CD14-positive monocyte (primary cell): Measurements from ENCODE around the gene RIMBP3C. TPM values are rescaled to one million over a fixed set of nuclear protein-coding genes. Genes with fewer than 3 reads are reported as not detected.

Source experiments
- DNase-seq, 3 donors: peaks; one replicate each; pipeline ENCODE4 v3.0.0-alpha.2; 2011 to 2022
- H2AFZ ChIP-seq: 2 replicates; pipeline ENCODE4 v1.6.0; 2012; ENCODE audit warnings: mild to moderate bottlenecking, low read depth, low read length, inconsistent platforms; ENCODE audit not compliant: insufficient read depth, poor library complexity, severe bottlenecking
- H3K27ac ChIP-seq, 2 donors: 1 replicate in 1 of 2; 2 replicates in 1 of 2; pipeline ENCODE4 v1.5.1; 2012 to 2013; ENCODE audit warnings: low read length in 2 of 2, control low read depth in 1 of 2, inconsistent platforms in 1 of 2, low read depth in 1 of 2, mild to moderate bottlenecking in 1 of 2
- H3K27me3 ChIP-seq, 2 donors: one replicate each; pipeline versions ENCODE4 v1.6.0 to v1.6.1; 2011 to 2013; ENCODE audit warnings: low read length in 2 of 2; ENCODE audit not compliant: control insufficient read depth in 2 of 2, insufficient read depth in 2 of 2
- H3K36me3 ChIP-seq, 2 donors: replicated peaks in 1 of 2; 1 replicate in 1 of 2; 2 replicates in 1 of 2; pipeline versions ENCODE4 v1.5.1 to v1.6.1; 2012 to 2013; ENCODE audit warnings: low read length in 2 of 2, control low read depth in 1 of 2, inconsistent platforms in 1 of 2, mild to moderate bottlenecking in 1 of 2; ENCODE audit not compliant: insufficient read depth in 2 of 2, control insufficient read depth in 1 of 2
- H3K4me1 ChIP-seq, 2 donors: 1 replicate in 1 of 2; 2 replicates in 1 of 2; pipeline versions ENCODE4 v1.5.1 to v1.6.1; 2012 to 2013; ENCODE audit warnings: low read length in 2 of 2, control low read depth in 1 of 2, inconsistent platforms in 1 of 2, mild to moderate bottlenecking in 1 of 2, moderate library complexity in 1 of 2; ENCODE audit not compliant: insufficient read depth in 2 of 2, control insufficient read depth in 1 of 2
- H3K4me2 ChIP-seq: replicated peaks from 2 replicates; pipeline ENCODE3; 2012; ENCODE audit warnings: low read length, moderate library complexity, mild to moderate bottlenecking; ENCODE audit not compliant: poor library complexity, severe bottlenecking; ENCODE audit errors: extremely low read depth
- H3K4me3 ChIP-seq, 3 experiments: fragments of 200-600 bp in 1 of 3; sonication (generic) in 1 of 3; replicated peaks in 1 of 3; 1 replicate in 2 of 3; 2 replicates in 1 of 3; pipeline ENCODE4 v1.5.1; 2011 to 2013; ENCODE audit warnings: low read length in 3 of 3, mild to moderate bottlenecking in 3 of 3, control low read depth in 2 of 3, low read depth in 2 of 3, inconsistent platforms in 1 of 3, moderate library complexity in 1 of 3
- H3K79me2 ChIP-seq: 2 replicates; pipeline ENCODE4 v1.6.0; 2012; ENCODE audit warnings: mild to moderate bottlenecking, control low read depth, inconsistent platforms, low read length, moderate library complexity; ENCODE audit not compliant: insufficient read depth
- H3K9ac ChIP-seq: 2 replicates; pipeline ENCODE4 v1.6.0; 2017; ENCODE audit warnings: low read length, mild to moderate bottlenecking; ENCODE audit not compliant: insufficient read depth, poor library complexity, severe bottlenecking
- H3K9me3 ChIP-seq, 2 donors: replicated peaks in 1 of 2; 1 replicate in 1 of 2; 2 replicates in 1 of 2; pipeline versions ENCODE4 v1.5.1 to v1.6.1; 2012 to 2013; ENCODE audit warnings: low read length in 2 of 2, control low read depth in 1 of 2; ENCODE audit not compliant: control insufficient read depth in 1 of 2, insufficient read depth in 1 of 2
- H4K20me1 ChIP-seq: 2 replicates; pipeline ENCODE4 v1.6.0; 2012; ENCODE audit warnings: mild to moderate bottlenecking, low read length, control low read depth, moderate library complexity; ENCODE audit not compliant: insufficient read depth
- H3K27ac Mint-ChIP-seq, 7 donors: one replicate each; pipeline ENCODE4 v1.8.0; 2020; ENCODE audit warnings: mild to moderate bottlenecking in 7 of 7, mixed read lengths in 7 of 7, moderate library complexity in 6 of 7, inconsistent platforms in 2 of 7
- H3K27me3 Mint-ChIP-seq, 3 donors: one replicate each; pipeline ENCODE4 v1.8.0; 2021 to 2022; ENCODE audit warnings: low read depth in 3 of 3, mild to moderate bottlenecking in 3 of 3, mixed read lengths in 3 of 3, moderate library complexity in 3 of 3, inconsistent platforms in 1 of 3
- H3K36me3 Mint-ChIP-seq, 2 donors: one replicate each; pipeline ENCODE4 v1.8.0; 2020; ENCODE audit warnings: mixed read lengths in 2 of 2, inconsistent platforms in 1 of 2, mild to moderate bottlenecking in 1 of 2
- H3K4me1 Mint-ChIP-seq: one replicate; pipeline ENCODE4 v1.8.0; 2020; ENCODE audit warnings: mild to moderate bottlenecking, mixed read lengths
- H3K4me3 Mint-ChIP-seq, 2 donors: one replicate each; pipeline ENCODE4 v1.8.0; 2020; ENCODE audit warnings: mild to moderate bottlenecking in 2 of 2, mixed read lengths in 2 of 2, moderate library complexity in 1 of 2
- H3K9me3 Mint-ChIP-seq, 7 donors: one replicate each; pipeline ENCODE4 v1.8.0; 2020 to 2022; ENCODE audit warnings: mixed read lengths in 7 of 7, mild to moderate bottlenecking in 6 of 7, moderate library complexity in 6 of 7, inconsistent platforms in 2 of 7
- WGBS: methylation state at CpG from one replicate; pipeline ENCODE4 v1.1.5; 2013; ENCODE audit warnings: missing lambda C conversion rate; ENCODE audit not compliant: insufficient coverage; 5-methylcytosine and 5-hydroxymethylcytosine counted together
- intact Hi-C, 2 donors: fragments of 100-400 bp; cut with micrococcal nuclease; formaldehyde crosslinking; loops; one replicate each; pipeline versions ENCODE4 v1.15.0 to v1.15.1; 2023
- polyA plus RNA-seq, 3 donors: library from polyadenylated mRNA; depleted of rRNA in 1 of 3; unstranded in 2 of 3; stranded (reverse) in 1 of 3; fragments of 300-500 nt in 2 of 3; fragments of >200 nt in 1 of 3; fragmentation: Illumina TruSeq in 2 of 3; gene quantifications; 1 replicate in 2 of 3; 2 replicates in 1 of 3; pipeline ENCODE4 v1.2.3, GENCODE V29; 2012 to 2021
- TF ChIP-seq, protein P1 (sequence below): fragments of 200-600 bp; IDR thresholded peaks from one replicate; pipeline ENCODE4 v1.8.0; 2022; ENCODE audit warnings: antibody characterized with exemption, mild to moderate bottlenecking

The RIMBP3C gene
- polyA plus RNA-seq, 3 donors, result 0.05 to 0.11 (median 0.08) TPM

DNA sequence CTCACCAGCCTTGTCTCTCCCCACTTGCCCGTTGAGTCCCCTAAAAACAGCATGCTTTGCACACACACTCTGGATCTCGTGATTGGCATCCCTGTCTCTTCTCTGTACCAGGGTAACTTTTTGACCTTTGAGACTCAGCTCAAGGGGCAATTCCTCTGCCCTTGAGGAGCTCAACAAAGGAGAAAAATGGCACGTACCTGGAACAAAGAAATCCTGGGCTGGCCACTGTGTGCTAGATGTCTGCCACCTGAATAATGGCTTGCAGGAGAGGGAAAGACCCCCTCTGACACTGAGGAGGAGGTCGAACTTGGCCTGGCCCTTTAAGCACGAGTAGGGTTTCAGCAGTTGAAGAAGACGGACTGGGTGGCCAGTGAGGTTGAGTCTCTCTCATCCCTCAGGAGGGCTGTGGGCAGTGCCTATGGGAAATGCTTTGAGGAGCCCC is 22.1 kb upstream of the RIMBP3C start:
- Histone ChIP-seq H3K36me3 (peaks cover 0 to 13% of the 10 kb centered on the region in 2 donors), H3K27me3 (no peaks in the 10 kb centered on the region), H3K4me2 (no peak overlapping the region), H2AFZ (no peak overlapping the region), H3K9me3 (no peaks in the 10 kb centered on the region), H3K79me2 (peaks cover 100% of the 10 kb centered on the region), H3K4me1 (peaks cover 34 to 37% of the 10 kb centered on the region in 2 donors), H3K4me3 (no peak overlapping the region), H3K27ac (peak overlapping the region in 1 of 2 donors; percentile 54), H4K20me1 (peaks cover 100% of the 10 kb centered on the region), H3K9ac (no peak overlapping the region)
- DNase-seq, result no peak
- intact Hi-C loops, result no loop called here
- Mint-ChIP-seq H3K4me1 (peaks cover 60% of the 10 kb centered on the region), H3K27me3 (peaks cover 0 to 5% (median 0%) of the 10 kb centered on the region in 3 donors), H3K9me3 (no peaks in the 10 kb centered on the region), H3K36me3 (peaks cover 13 to 28% of the 10 kb centered on the region in 2 donors), H3K4me3 (no peak overlapping the region), H3K27ac (peak overlapping the region in 3 of 7 donors; percentile 5 to 68 (median 54))
- WGBS, result 91% methylated on average over 6 of the region's 6 CpGs
- TF ChIP-seq, protein P1, sequence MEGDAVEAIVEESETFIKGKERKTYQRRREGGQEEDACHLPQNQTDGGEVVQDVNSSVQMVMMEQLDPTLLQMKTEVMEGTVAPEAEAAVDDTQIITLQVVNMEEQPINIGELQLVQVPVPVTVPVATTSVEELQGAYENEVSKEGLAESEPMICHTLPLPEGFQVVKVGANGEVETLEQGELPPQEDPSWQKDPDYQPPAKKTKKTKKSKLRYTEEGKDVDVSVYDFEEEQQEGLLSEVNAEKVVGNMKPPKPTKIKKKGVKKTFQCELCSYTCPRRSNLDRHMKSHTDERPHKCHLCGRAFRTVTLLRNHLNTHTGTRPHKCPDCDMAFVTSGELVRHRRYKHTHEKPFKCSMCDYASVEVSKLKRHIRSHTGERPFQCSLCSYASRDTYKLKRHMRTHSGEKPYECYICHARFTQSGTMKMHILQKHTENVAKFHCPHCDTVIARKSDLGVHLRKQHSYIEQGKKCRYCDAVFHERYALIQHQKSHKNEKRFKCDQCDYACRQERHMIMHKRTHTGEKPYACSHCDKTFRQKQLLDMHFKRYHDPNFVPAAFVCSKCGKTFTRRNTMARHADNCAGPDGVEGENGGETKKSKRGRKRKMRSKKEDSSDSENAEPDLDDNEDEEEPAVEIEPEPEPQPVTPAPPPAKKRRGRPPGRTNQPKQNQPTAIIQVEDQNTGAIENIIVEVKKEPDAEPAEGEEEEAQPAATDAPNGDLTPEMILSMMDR, result no peak

DNA sequence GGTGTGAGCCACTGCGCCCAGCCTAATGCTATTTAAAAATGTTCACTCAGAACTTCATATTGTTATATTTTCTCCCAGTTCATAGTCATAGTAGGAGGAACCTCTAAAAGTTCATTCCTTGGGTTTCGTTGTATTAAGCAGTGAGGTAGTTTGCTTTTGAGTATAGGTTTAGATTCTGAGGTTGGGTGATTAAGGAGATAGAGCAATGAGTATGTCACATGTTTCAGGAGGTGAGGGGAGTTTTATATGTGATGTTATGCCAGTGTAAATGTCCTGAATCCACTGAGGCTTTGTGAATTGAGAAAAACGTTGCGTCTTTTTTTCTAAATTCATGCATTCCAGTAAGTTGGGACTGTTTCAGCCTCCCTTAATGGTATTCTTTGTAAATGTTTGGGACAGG is 20.4 kb upstream of the RIMBP3C start:
- H3K27ac ChIP-seq, result peak overlapping the region in 1 of 2 donors; percentile 67
- no peaks in the 10 kb centered on the region for H3K9me3 Mint-ChIP-seq
- H3K27me3 Mint-ChIP-seq, result peaks cover 0 to 7% (median 0%) of the 10 kb centered on the region in 3 donors
- H3K4me3 ChIP-seq, result no peak overlapping the region
- peaks cover 56% of the 10 kb centered on the region for H3K4me1 Mint-ChIP-seq
- no peak overlapping the region for H3K9ac ChIP-seq
- no peak for DNase-seq
- H3K9me3 ChIP-seq, result no peaks in the 10 kb centered on the region
- no peaks in the 10 kb centered on the region for H3K27me3 ChIP-seq
- H3K36me3 Mint-ChIP-seq, result peaks cover 8 to 20% of the 10 kb centered on the region in 2 donors
- TF ChIP-seq, protein P1, result no peak
- intact Hi-C loops, result no loop called here
- H3K4me3 Mint-ChIP-seq, result no peak overlapping the region
- H3K36me3 ChIP-seq, result peaks cover 0 to 13% of the 10 kb centered on the region in 2 donors
- H4K20me1 ChIP-seq, result peaks cover 87% of the 10 kb centered on the region
- 100% methylated on average over 1 of the region's 4 CpGs for WGBS
- H2AFZ ChIP-seq, result no peak overlapping the region
- H3K79me2 ChIP-seq, result peaks cover 95% of the 10 kb centered on the region
- peaks cover 41% of the 10 kb centered on the region in 2 donors for H3K4me1 ChIP-seq
- peak overlapping the region in 5 of 7 donors; percentile 1 to 82 (median 37) for H3K27ac Mint-ChIP-seq
- no peak overlapping the region for H3K4me2 ChIP-seq
